Measurements from ENCODE around the gene SNTG2. TPM values are rescaled to one million over a fixed set of nuclear protein-coding genes. Genes with fewer than 3 reads are reported as not detected.

The SNTG2 gene
- total RNA-seq, 2 donors from 2014 or later = 2.4 TPM; not detected in 1

DNA sequence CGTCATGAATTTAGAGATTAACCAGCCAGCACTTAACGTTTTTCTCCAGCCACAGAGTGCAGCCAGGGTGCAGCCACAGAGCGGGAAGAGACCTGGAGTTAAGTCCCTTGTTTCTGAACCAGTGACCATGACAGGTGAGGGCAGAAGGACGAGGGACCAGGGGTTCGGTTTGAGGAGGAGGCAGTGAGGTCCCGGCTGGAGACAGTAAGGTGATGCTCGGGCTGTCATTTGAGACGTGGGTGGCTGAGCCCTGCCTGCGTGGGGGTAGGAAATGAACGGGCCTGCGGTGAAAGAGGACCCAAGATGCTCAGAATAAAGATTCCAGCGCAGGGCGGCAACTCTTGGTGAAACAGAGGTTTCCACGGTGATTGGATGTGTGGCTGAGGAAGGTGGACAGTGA is 205.9 kb downstream of the SNTG2 start:
- H3K4me1 ChIP-seq = peaks cover 0 to 9% of the 10 kb centered on the region in 2 donors
- TF ChIP-seq CTCF (IDR thresholded peaks at IDR 0.05) = no peak
- no peak for DNase-seq (ENCODE audit: low spot score)
- H3K36me3 ChIP-seq = no peaks in the 10 kb centered on the region
- no peak overlapping the region for H3K4me3 ChIP-seq
- H3K27me3 ChIP-seq = no peaks in the 10 kb centered on the region
- H3K27ac ChIP-seq = no peak overlapping the region
- no peaks in the 10 kb centered on the region for H3K9me3 ChIP-seq

DNA sequence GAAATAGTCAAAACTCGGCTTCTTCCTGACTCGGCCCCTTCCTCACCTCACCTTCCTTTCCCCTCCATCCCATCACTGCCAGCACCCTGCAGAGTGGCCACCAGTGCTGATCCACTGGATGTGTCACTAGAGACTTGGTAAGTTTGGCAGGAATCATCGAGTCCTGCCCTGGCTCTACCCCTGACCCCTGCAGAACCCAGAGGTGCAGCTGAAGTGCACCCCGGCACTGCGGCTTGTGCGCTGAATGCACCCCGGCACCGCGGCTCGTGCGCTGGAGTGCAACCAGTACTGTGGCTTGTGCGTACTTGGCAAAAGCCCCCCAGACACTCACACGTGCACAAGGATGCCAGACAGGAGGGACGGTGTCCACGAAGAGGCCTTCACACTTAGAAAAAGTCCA is 206.5 kb downstream of the SNTG2 start:
- DNase-seq (ENCODE audit: low spot score) = no peak
- Histone ChIP-seq H3K9me3 (no peaks in the 10 kb centered on the region), H3K27me3 (no peaks in the 10 kb centered on the region), H3K4me1 (peaks cover 0 to 9% of the 10 kb centered on the region in 2 donors), H3K4me3 (no peak overlapping the region), H3K27ac (no peak overlapping the region), H3K36me3 (no peaks in the 10 kb centered on the region)
- no peak for TF ChIP-seq CTCF (IDR thresholded peaks at IDR 0.05)

- no peaks in the 10 kb centered on the region for H3K27me3 ChIP-seq
- H3K4me3 ChIP-seq = no peak overlapping the region
- TF ChIP-seq CTCF (IDR thresholded peaks at IDR 0.05) = no peak
- no peaks in the 10 kb centered on the region for H3K36me3 ChIP-seq
- H3K4me1 ChIP-seq = peaks cover 0 to 1% of the 10 kb centered on the region in 2 donors
- H3K27ac ChIP-seq = no peak overlapping the region
- no peak for DNase-seq (ENCODE audit: low spot score)
- H3K9me3 ChIP-seq = no peaks in the 10 kb centered on the region
These were observed 208.4 kb downstream of the SNTG2 start for GRCh38 chr2:1159013-1159412.

DNA sequence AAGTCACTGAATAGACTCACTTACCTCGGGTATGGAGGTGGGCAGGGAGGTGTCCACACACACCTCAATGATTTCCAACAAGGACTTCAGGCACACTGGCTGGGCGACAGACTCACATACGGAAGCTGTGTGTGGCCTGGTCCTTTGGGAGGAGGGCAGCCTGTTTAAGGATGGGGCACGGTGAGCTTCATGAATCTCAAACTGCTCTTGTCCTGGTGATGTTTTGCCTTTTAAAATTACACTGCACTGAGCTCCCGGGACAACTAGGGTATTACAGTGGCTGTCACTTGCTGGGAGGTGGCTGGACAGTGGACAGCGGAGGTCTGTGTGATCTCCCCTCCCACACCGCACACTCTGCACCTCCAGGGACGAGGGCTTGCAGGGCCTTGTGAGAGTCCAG is 211.6 kb downstream of the SNTG2 start:
- Histone ChIP-seq H3K27ac (peak overlapping the region; percentile 16 to 29), H3K27me3 (no peaks in the 10 kb centered on the region), H3K36me3 (no peaks in the 10 kb centered on the region), H3K4me3 (no peak overlapping the region), H3K9me3 (no peaks in the 10 kb centered on the region), H3K4me1 (no peaks in the 10 kb centered on the region)
- DNase-seq (ENCODE audit: low spot score) = no peak
- TF ChIP-seq CTCF (IDR thresholded peaks at IDR 0.05) = no peak

DNA sequence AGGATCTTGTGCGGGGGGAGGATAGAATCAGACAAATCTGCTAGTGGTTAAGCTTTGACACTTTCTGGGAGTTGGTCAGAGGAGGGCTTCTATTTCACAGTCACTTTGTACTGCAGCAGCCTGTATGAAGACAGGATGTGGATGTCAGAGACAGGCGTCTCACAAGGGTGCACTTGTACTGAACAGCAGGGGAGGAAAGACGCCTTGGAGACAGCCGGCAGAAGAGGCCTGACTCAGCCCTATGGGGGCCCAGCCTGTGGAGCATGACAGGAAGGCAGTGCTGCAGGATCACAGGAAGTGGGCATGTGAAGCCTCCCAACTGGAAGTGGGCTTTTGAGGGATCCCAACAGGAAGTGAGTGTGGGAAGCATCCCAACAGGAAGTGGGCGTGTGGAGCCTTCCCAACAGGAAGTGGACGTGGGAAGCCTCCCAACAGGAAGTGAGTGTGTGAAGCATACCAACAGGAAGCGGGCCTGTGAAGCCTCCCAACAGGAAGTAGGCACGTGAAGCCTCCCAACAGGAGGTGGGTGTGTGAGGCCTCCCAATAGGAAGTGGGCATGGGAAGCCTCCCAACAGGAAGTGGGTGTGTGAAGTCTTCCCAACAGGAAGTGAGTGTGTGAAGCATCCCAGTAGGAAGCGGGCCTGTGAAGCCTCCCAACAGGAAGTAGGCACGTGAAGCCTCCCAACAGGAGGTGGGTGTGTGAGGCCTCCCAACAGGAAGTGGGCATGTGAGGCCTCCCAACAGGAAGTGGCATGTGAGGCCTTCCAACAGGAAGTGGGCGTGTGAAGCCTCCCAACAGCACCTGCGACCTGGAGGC is 212.3 kb downstream of the SNTG2 start:
- Histone ChIP-seq H3K27ac (peak overlapping the region; percentile 16 to 29), H3K36me3 (no peaks in the 10 kb centered on the region), H3K27me3 (no peaks in the 10 kb centered on the region), H3K9me3 (no peaks in the 10 kb centered on the region), H3K4me3 (no peak overlapping the region), H3K4me1 (no peaks in the 10 kb centered on the region)
- no peak for TF ChIP-seq CTCF (IDR thresholded peaks at IDR 0.05)
- no peak for DNase-seq (ENCODE audit: low spot score)

DNA sequence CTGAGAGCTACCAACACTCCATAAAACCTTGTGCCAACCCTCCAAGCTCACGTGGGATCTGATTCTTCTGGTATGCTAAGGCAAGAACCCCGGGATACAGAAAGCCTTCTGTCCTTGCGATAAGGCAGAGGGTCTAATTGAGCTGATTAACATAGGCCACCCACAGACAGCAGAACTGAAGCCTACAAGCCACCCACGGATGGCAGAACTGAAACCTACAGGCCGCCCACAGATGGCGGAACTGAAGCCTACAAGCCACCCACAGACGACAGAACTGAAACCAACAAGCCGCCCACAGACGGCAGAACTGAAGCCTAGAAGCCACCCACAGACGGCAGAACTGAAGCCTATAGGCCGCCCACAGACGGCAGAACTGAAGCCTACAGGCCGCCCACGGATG is 216.3 kb downstream of the SNTG2 start:
- H3K36me3 ChIP-seq = no peaks in the 10 kb centered on the region
- no peaks in the 10 kb centered on the region for H3K4me1 ChIP-seq
- H3K27ac ChIP-seq = no peak overlapping the region
- no peak for DNase-seq (ENCODE audit: low spot score)
- no peak for TF ChIP-seq CTCF (IDR thresholded peaks at IDR 0.05)
- no peaks in the 10 kb centered on the region for H3K27me3 ChIP-seq
- H3K4me3 ChIP-seq = no peak overlapping the region
- H3K9me3 ChIP-seq = no peaks in the 10 kb centered on the region
